HepG2 (cell line): ENCODE results near the gene MPST. TPM values are rescaled to one million over a fixed set of nuclear protein-coding genes. Genes with fewer than 3 reads are reported as not detected.

Experiments
- ATF7 ChIP-seq, 2 experiments: fragments of 450-650 bp in 1 of 2; sonication (generic) in 1 of 2; formaldehyde crosslinking in 1 of 2; IDR thresholded peaks; 2 replicates each; pipeline versions ENCODE4 v1.4.0 to v1.6.1; 2016 to 2020; ENCODE audit warnings: antibody characterized with exemption in 1 of 2, mild to moderate bottlenecking in 1 of 2, missing genetic modification reagents in 1 of 2
- CHCHD3 ChIP-seq: sonication (generic); formaldehyde crosslinking; IDR thresholded peaks from 2 replicates; pipeline ENCODE4 v1.8.0; 2022; ENCODE audit warnings: mild to moderate bottlenecking, missing genetic modification reagents, moderate library complexity
- HNF1A ChIP-seq, 2 experiments: sonication (generic) in 1 of 2; formaldehyde crosslinking in 1 of 2; IDR thresholded peaks; 2 replicates each; pipeline versions ENCODE4 v1.4.0 to v1.6.1; 2016 to 2020; ENCODE audit warnings: borderline replicate concordance in 1 of 2, low read depth in 1 of 2, mild to moderate bottlenecking in 1 of 2, missing genetic modification reagents in 1 of 2
- KDM3A ChIP-seq: IDR thresholded peaks from 2 replicates; pipeline ENCODE4 v1.6.1; 2018; ENCODE audit warnings: low read depth, missing compliant biosample characterization
- LCORL ChIP-seq, 2 experiments: fragments of 450-650 bp in 1 of 2; sonication (generic) in 1 of 2; formaldehyde crosslinking in 1 of 2; IDR thresholded peaks; 2 replicates each; pipeline versions ENCODE4 v1.5.0 to v1.6.1; 2017 to 2020; ENCODE audit warnings: antibody characterized with exemption in 1 of 2, missing genetic modification reagents in 1 of 2
- MXI1 ChIP-seq: IDR thresholded peaks from 3 replicates; pipeline ENCODE4 v1.6.1; 2012; ENCODE audit warnings: low read depth, low read length, inconsistent platforms, borderline replicate concordance
- MYPOP ChIP-seq: sonication (generic); formaldehyde crosslinking; IDR thresholded peaks from 2 replicates; pipeline ENCODE4 v1.8.1; 2023; ENCODE audit warnings: mild to moderate bottlenecking, moderate library complexity, missing genetic modification reagents
- RAD21 ChIP-seq: fragments of 450-650 bp; formaldehyde crosslinking; IDR thresholded peaks from 2 replicates; pipeline ENCODE4 v1.5.0; 2020; ENCODE audit warnings: mild to moderate bottlenecking
- SETDB1 ChIP-seq: sonication (generic); formaldehyde crosslinking; IDR thresholded peaks from 2 replicates; pipeline ENCODE4 v1.5.1; 2020; ENCODE audit warnings: missing genetic modification reagents, mild to moderate bottlenecking, borderline replicate concordance
- TRAFD1 ChIP-seq: sonication (generic); formaldehyde crosslinking; IDR thresholded peaks from 2 replicates; pipeline ENCODE4 v1.5.1; 2020; ENCODE audit warnings: missing genetic modification reagents, mild to moderate bottlenecking, borderline replicate concordance
- ZBTB2 ChIP-seq: sonication (generic); formaldehyde crosslinking; IDR thresholded peaks from 2 replicates; pipeline ENCODE4 v1.8.0; 2022; ENCODE audit warnings: low read depth, missing genetic modification reagents
- ZNF18 ChIP-seq: sonication (generic); formaldehyde crosslinking; IDR thresholded peaks from 2 replicates; pipeline ENCODE4 v1.8.0; 2022; ENCODE audit warnings: mild to moderate bottlenecking, missing genetic modification reagents; ENCODE audit not compliant: insufficient replicate concordance
- ZNF33B ChIP-seq: sonication (generic); formaldehyde crosslinking; IDR thresholded peaks from 2 replicates; pipeline ENCODE4 v1.5.1; 2020; ENCODE audit warnings: mild to moderate bottlenecking, missing genetic modification reagents
- ZNF367 ChIP-seq: sonication (generic); formaldehyde crosslinking; IDR thresholded peaks from 2 replicates; pipeline ENCODE4 v1.4.0; 2020; ENCODE audit warnings: missing genetic modification reagents, borderline replicate concordance
- ZNF430 ChIP-seq: sonication (generic); formaldehyde crosslinking; IDR thresholded peaks from 2 replicates; pipeline ENCODE4 v1.9.0; 2021; ENCODE audit warnings: mild to moderate bottlenecking, missing genetic modification reagents
- ZNF670 ChIP-seq: sonication (generic); formaldehyde crosslinking; IDR thresholded peaks from 2 replicates; pipeline ENCODE4 v1.8.0; 2022; ENCODE audit warnings: mild to moderate bottlenecking, missing genetic modification reagents, borderline replicate concordance
- polyA plus RNA-seq, 8 experiments: library from polyadenylated mRNA; depleted of rRNA in 3 of 8; stranded (reverse) in 7 of 8; unstranded in 1 of 8; fragments of >200 nt; fragmentation: Illumina TruSeq in 4 of 8; extraction: Trizol in 4 of 8; gene quantifications; 2 replicates each; pipeline versions ENCODE4 v1.2.1 to v1.2.3, GENCODE V29; 2011 to 2016; ENCODE audit warnings: low read depth in 4 of 8, missing spikeins in 1 of 8, mixed read lengths in 1 of 8; ENCODE audit not compliant: insufficient read depth in 1 of 8
- total RNA-seq, 5 experiments: library from RNA; depleted of rRNA; stranded (reverse); fragments of >200 nt; fragmentation: Illumina TruSeq; extraction: Trizol; gene quantifications; 2 replicates each; pipeline ENCODE4 v1.2.3, GENCODE V29; 2016; ENCODE audit warnings: low read depth in 1 of 5

Gene MPST
- total and polyA plus RNA-seq, 2 of the 13 experiments (the other 11 are each of a cell fraction or from before 2014, with no cell fraction given): 133 to 141 TPM

- TF ChIP-seq ZNF670 (CRISPR knock-in tag) (peak; percentile 96), ZNF33B (CRISPR knock-in tag) (no peak), MYPOP (CRISPR knock-in tag) (peak; percentile 90), ZNF430 (CRISPR knock-in tag) (peak; percentile 97), ZNF367 (CRISPR knock-in tag) (no peak), ZNF18 (CRISPR knock-in tag) (no peak), HNF1A (IDR thresholded peaks at IDR 0.05; ENCODE audit: low read depth) (peak; percentile 92), HNF1A (CRISPR knock-in tag; IDR thresholded peaks at IDR 0.05; ENCODE audit: borderline replicate concordance) (peak; percentile 98), SETDB1 (no peak), KDM3A (CRISPR knock-in tag) (peak; percentile 94; the same call in 1 of the 2 replicates), LCORL (IDR thresholded peaks at IDR 0.05) (no peak), LCORL (CRISPR knock-in tag; IDR thresholded peaks at IDR 0.05) (peak; percentile 95), MXI1 (no peak; the same call in 2 of the 3 replicates), CHCHD3 (CRISPR knock-in tag) (no peak), RAD21 (CRISPR knock-in tag) (0 out of 2 replicates have a peak, but pooled peaks have one; percentile 3), TRAFD1 (CRISPR knock-in tag) (no peak), ATF7 (IDR thresholded peaks at IDR 0.05) (peak; percentile 68), ATF7 (CRISPR knock-in tag; IDR thresholded peaks at IDR 0.05) (peak; percentile 89; the same call in 1 of the 2 replicates), ZBTB2 (CRISPR knock-in tag) (peak; percentile 42; the same call in 1 of the 2 replicates)
Measured at GRCh38 chr22:37032535-37033460, 13.3 kb downstream of the MPST start (continued).
